HG03135 (cell line): Measurements from ENCODE around the gene EFNB1.

Experiments
- ATAC-seq: cut with Tn5 transposase; IDR thresholded peaks from one replicate; pipeline ENCODE4 v1.9.1; 2021; ENCODE audit warnings: mild to moderate bottlenecking, moderate library complexity; ENCODE audit not compliant: unreplicated experiment

Gene EFNB1

GRCh38 chrX:68827256-68827655 is 1.6 kb upstream of the EFNB1 start:
- ATAC-seq: no peak

DNA sequence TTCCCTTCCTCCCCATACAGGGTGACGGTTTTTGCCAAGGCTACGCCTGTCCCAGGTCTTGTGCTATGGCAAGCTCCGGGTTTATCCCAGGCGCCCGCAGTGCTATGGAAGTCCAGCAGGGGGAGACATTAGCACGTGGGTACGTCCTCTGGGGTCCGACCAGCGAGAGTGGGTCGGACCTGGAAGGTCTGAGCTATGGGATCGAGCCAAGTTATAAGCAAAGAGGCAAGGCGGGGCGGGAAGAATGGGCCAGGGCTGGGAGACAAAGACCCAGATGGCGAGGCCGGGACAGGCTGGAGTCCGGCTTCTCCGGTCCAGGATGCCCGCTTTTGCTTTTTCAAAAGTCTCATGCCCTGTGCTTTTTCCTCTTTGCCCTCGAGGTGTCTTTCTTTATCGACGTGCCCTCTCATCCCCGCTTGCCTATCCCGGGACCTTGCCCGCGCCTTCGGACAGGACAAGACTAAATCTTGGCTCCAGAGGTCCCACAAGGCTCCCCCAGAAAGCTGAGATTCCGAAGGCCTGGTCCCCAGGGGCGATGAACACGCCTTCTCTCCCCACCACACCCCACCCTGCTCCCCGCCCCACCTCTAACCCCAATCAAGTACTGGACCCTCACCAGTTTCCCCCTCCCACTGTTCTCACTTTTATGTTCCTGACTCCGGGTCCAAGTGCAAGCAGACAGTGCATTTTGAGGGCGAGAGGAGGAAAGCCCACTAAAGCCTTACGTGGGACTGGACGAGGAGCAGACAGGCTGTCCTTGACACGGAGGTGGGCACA is 785 bp upstream of the EFNB1 start:
- peak; percentile 39 for ATAC-seq

GRCh38 chrX:68829582-68830418 is 979 bp downstream of the EFNB1 start:
- no peak for ATAC-seq

DNA sequence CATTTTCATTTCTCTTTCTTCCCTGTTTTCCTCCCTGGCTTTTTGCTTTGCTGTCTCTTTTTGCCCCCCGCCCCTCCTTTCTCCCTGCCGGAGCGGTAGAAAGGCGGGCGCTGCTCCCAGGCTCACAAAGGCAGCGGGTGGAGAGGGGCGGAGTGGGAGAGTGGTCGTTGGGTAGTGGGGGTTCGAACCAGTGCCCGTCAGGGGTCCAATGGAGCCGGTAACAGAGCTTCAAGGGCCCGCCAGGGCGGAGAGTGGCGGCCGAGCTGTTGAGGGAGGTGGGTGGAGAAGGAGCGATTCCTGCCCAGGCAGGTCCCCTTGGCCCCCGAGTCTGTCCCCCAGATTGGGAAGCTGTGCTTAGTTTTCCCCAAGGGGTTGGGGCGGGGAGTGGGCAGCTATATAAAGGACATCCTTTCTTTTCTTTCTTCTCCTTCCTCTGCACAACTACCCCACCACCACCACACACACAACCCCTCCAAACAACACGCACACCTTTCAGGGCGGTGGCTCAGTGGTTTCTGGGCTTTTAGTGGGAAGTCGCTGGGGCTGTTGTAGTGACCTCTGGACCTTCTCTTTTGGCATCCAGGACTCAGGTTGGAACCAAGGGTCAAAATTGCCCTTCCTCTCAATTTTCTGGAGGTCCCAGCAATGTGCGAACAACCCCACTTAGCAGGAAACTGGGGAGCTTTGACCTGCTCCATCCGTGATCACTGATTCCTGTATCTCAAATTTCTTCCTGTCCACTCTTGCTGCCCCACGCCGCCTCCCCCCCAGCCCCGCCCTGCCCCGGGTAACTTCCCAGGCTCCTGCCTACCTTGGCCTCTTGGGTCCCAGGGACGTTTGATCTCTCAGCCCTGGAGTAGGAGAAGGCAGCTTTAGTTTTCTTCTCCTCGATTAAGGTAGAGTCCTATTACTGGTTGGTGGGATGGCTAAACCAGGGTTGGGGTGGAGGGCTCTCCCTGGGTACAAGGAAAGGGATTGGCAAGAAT is 1.9 kb downstream of the EFNB1 start:
- ATAC-seq: no peak

DNA sequence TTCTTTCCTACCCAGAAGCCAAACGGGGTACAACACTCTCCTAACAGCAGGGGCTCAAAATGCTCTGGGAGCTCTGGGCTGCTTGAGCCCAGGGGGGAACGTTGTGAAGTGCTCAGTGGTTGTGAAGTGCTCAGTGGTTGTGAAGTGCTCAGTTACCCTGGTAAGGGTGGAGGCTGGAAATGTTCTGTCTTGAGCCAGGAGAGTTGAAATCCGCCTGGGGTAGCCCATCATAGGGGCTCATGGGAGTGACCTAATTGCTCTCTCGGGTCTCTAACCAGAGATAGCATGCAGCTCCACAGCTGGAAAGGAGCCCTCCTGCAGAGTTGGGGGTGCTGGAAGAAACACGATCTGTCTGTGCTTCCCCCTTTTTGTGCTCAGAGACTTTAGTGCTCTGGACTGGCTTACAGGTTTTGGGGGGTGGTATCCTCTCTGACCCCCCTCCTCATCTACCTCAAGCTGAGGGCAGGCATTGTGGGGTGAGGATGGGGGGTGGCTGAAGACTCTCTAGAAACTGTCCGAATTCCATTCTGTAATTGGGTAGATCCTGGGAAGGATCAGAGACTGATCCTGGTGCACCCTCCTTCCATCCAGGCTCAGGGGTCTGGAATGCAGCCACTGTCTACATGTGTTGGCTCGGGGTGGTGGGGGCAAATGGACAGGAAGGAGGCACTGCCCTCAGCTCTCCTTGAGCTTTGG is 2.7 kb downstream of the EFNB1 start:
- no peak for ATAC-seq

GRCh38 chrX:68832101-68832416 is 3.2 kb downstream of the EFNB1 start:
- ATAC-seq: peak; percentile 40

DNA sequence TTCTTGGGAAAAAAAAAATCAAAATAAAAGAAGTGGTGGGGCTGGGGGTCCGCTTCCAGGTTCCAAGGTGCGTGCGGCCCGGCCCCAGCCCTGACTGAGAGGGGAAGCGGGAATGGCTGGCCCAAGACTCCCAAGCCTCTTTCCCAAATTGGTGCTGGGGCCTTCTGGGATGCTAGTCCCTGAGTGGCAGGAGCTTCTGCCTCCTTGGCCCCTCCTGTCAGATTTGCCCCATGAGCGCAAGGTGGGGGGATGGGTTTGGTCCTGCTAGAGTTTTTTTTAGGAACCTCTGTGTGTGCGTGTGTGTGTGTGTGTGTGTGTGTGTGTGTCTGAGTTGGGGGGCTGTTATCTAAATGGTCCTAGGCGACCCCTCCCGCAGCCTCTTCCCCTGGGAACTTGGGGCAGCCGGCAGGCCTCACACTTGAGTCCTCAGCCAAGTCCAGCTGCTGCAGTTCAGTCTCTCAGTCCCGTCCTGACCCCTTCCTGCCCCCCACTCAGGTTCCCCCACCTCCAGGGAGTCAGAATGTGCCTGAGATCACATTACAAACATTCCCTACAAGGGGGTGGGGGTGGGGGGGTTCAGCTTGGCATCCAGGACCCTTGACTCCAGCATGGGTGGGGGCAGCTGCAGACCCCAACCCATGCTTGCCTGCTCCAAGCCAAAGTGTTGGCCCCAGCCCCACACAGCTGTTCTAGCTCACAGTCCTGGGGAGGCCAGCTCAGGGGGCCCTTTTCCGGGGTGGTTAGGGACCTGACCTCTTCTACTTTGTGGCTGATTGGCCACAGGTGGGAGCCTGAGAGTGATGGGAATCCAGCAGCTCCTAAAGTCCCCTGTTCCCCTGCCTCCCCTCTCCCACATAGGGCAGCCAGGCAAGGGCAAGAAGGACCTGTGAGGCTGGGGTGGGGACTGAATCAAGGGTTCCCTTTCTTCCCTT is 4.0 kb downstream of the EFNB1 start:
- no peak for ATAC-seq

GRCh38 chrX:68833448-68833805 is 4.6 kb downstream of the EFNB1 start:
- no peak for ATAC-seq

- no peak for ATAC-seq
Observed at GRCh38 chrX:68833855-68834331, 5.1 kb downstream of the EFNB1 start.

DNA sequence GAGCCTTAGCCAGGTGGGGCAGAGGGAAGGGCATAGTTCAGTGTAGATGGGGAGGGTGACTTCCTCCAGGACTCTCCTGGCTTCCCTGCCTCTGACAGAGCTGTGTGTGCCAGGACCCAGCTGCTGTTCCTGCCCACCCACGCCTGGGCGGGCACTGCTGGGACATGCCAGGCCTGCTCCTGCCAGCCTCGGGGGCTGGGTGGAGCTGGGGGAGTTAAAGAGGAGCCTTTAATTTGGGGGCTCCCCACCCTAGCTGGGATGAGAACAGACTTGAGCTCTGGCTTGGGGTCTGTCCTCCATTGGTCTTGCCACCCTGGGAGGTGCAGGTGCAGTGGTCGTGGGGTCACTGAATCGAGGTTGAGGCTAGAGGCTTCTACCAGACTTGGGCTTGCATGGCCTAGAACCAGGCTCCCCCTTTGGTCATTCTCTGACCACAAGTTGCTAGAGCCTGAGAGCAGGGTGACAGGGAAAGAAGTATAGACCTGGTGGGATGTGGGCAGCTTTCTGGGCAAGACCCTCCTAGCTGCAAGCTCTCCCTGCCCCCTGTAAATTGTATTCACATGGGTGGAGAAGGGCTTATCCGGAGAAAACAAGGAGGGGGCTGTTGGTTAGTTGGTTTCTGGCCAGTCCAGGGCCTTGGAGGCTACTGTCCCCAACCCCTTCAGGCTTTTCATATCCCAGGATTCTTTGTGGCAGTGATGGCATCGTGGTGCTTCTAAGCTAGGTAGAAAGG is 5.7 kb downstream of the EFNB1 start:
- ATAC-seq: no peak

DNA sequence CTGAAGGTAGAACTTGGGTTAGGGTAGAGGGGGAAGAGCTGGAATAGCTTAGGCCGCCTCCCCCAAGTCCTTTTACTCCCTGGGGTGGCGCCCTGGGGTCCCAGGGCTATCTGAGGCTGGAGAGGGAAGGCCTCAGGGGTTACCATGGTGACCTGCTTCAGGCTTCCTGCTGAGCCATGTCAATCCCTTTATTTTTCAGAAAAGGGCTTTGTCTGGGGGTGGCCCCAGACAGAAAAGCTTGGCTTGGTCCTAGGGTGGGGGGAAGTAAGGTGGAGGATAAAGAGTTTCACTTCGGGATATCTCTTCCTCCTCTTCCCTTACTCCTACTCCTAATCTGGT is 6.3 kb downstream of the EFNB1 start:
- no peak for ATAC-seq

GRCh38 chrX:68835468-68835867 is 6.6 kb downstream of the EFNB1 start:
- no peak for ATAC-seq

- no peak for ATAC-seq
Observed at GRCh38 chrX:68837119-68837518, 8.3 kb downstream of the EFNB1 start.

DNA sequence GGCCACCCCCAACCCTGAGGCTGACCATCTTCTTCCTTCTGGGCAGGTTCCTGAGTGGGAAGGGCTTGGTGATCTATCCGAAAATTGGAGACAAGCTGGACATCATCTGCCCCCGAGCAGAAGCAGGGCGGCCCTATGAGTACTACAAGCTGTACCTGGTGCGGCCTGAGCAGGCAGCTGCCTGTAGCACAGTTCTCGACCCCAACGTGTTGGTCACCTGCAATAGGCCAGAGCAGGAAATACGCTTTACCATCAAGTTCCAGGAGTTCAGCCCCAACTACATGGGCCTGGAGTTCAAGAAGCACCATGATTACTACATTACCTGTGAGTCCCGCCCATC is 9.7 kb downstream of the EFNB1 start:
- ATAC-seq: no peak

DNA sequence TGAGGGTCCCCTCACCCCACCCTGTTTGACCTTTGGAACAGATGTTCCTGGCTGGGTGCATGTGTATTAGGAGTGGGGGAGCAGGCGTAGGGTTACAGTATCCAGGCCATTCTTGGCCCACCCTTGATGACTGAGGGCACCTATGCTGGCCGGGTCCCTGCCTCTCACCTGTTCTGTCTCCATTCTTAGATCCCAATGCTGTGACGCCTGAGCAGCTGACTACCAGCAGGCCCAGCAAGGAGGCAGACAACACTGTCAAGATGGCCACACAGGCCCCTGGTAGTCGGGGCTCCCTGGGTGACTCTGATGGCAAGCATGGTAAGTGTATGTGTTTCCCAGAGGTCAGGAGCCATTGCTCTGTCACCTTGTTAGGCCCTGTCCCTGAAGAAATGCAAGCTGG is 10.9 kb downstream of the EFNB1 start:
- no peak for ATAC-seq

- no peak for ATAC-seq
Observed at GRCh38 chrX:68840256-68840655, 11.4 kb downstream of the EFNB1 start.

- ATAC-seq: no peak
Observed at GRCh38 chrX:68841251-68842049, 12.6 kb downstream of the EFNB1 start.

DNA sequence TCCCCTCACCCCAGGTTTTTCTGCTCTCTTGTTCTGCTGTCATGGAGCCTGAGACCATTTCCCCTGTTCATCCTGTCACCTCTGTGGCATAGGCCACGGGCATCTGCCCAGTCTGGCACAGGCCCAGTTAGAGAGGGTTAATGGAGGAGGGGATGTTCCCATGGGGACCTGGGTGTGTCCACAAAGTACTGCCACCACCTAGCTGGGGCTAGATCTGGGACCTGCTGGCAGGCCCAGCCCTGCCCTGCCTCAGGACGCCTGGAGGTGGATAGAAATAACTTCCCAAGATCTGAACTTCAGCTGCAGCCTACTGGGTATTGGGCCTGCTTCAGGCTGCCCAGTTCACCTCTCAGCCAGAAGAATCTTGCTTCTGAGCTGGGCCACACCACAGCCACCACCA is 13.5 kb downstream of the EFNB1 start:
- no peak for ATAC-seq
